IgD-negative memory B cell (primary cell): ENCODE data around the gene GRIN3A. TPM values are rescaled to one million over a fixed set of nuclear protein-coding genes. Genes with fewer than 3 reads are reported as not detected.

ENCODE experiments used
- H3K27ac Mint-ChIP-seq, 3 donors: one replicate each; pipeline ENCODE4 v1.8.0; 2020 to 2022; ENCODE audit warnings: mild to moderate bottlenecking in 3 of 3, mixed read lengths in 3 of 3, moderate library complexity in 1 of 3
- H3K27me3 Mint-ChIP-seq: one replicate; pipeline ENCODE4 v1.8.0; 2021; ENCODE audit warnings: mixed read lengths
- H3K36me3 Mint-ChIP-seq: one replicate; pipeline ENCODE4 v1.8.0; 2020; ENCODE audit warnings: mild to moderate bottlenecking, mixed read lengths
- H3K4me1 Mint-ChIP-seq, 3 donors: one replicate each; pipeline ENCODE4 v1.8.0; 2020 to 2022; ENCODE audit warnings: mixed read lengths in 3 of 3, mild to moderate bottlenecking in 1 of 3
- H3K4me3 Mint-ChIP-seq, 4 donors: one replicate each; pipeline ENCODE4 v1.8.0; 2020 to 2022; ENCODE audit warnings: mild to moderate bottlenecking in 4 of 4, mixed read lengths in 4 of 4, moderate library complexity in 3 of 4
- H3K9me3 Mint-ChIP-seq, 3 donors: one replicate each; pipeline ENCODE4 v1.8.0; 2020 to 2021; ENCODE audit warnings: mixed read lengths in 3 of 3, mild to moderate bottlenecking in 1 of 3
- polyA plus RNA-seq: library from polyadenylated mRNA; unstranded; fragments of 300-500 nt; fragmentation: Illumina TruSeq; gene quantifications from one replicate; pipeline ENCODE4 v1.2.3, GENCODE V29; 2021

The GRIN3A gene
- polyA plus RNA-seq, 1 donor from 2014 or later, result not detected

GRCh38 chr9:101675341-101675740, 63.1 kb downstream of the GRIN3A start:
- H3K4me3 Mint-ChIP-seq, result no peak overlapping the region
- H3K36me3 Mint-ChIP-seq, result no peaks in the 10 kb centered on the region
- H3K9me3 Mint-ChIP-seq, result peaks cover 0 to 2% (median 0%) of the 10 kb centered on the region in 3 donors
- no peak overlapping the region for H3K27ac Mint-ChIP-seq
- no peaks in the 10 kb centered on the region for H3K27me3 Mint-ChIP-seq
- H3K4me1 Mint-ChIP-seq, result peaks cover 0 to 2% (median 0%) of the 10 kb centered on the region in 3 donors

DNA sequence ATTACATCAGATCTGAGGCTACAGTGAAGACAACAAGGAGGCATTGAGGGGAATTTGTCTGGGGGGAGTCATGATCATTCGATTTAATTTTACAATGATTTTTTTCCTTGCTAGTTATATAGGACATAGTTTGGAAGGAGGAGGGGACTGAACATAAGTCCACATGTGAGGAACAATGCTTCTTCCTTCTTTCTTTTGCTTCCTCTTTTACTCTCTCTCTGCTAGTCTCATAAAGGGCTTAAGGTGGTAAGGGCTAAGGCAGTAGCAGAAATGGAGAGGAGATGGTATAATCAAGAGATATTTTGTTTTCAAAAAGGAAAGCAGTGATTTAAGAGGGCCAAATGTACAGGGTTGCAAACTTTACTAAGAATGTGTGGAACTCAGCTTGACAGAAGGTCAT, 64.3 kb downstream of the GRIN3A start:
- Mint-ChIP-seq H3K9me3 (peaks cover 0 to 2% (median 0%) of the 10 kb centered on the region in 3 donors), H3K27me3 (no peaks in the 10 kb centered on the region), H3K4me1 (peaks cover 0 to 2% (median 0%) of the 10 kb centered on the region in 3 donors), H3K4me3 (no peak overlapping the region), H3K27ac (no peak overlapping the region), H3K36me3 (no peaks in the 10 kb centered on the region)

- peaks cover 0 to 2% (median 0%) of the 10 kb centered on the region in 3 donors for H3K9me3 Mint-ChIP-seq
- H3K27me3 Mint-ChIP-seq, result no peaks in the 10 kb centered on the region
- H3K36me3 Mint-ChIP-seq, result no peaks in the 10 kb centered on the region
- peaks cover 0 to 2% (median 0%) of the 10 kb centered on the region in 3 donors for H3K4me1 Mint-ChIP-seq
- no peak overlapping the region for H3K4me3 Mint-ChIP-seq
- H3K27ac Mint-ChIP-seq, result peak overlapping the region in 1 of 3 donors; percentile 14
Observed at GRCh38 chr9:101673642-101674041, 64.8 kb downstream of the GRIN3A start.

GRCh38 chr9:101671567-101671966, 66.9 kb downstream of the GRIN3A start:
- H3K27me3 Mint-ChIP-seq, result no peaks in the 10 kb centered on the region
- peaks cover 0 to 2% (median 0%) of the 10 kb centered on the region in 3 donors for H3K9me3 Mint-ChIP-seq
- H3K4me3 Mint-ChIP-seq, result no peak overlapping the region
- peaks cover 0 to 2% (median 0%) of the 10 kb centered on the region in 3 donors for H3K4me1 Mint-ChIP-seq
- H3K27ac Mint-ChIP-seq, result no peak overlapping the region
- H3K36me3 Mint-ChIP-seq, result no peaks in the 10 kb centered on the region

- H3K4me1 Mint-ChIP-seq, result no peaks in the 10 kb centered on the region
- no peaks in the 10 kb centered on the region for H3K9me3 Mint-ChIP-seq
- H3K27ac Mint-ChIP-seq, result no peak overlapping the region
- no peak overlapping the region for H3K4me3 Mint-ChIP-seq
- peaks cover 2% of the 10 kb centered on the region for H3K27me3 Mint-ChIP-seq
- H3K36me3 Mint-ChIP-seq, result no peaks in the 10 kb centered on the region
Observed at GRCh38 chr9:101668421-101668820, 70.0 kb downstream of the GRIN3A start.

DNA sequence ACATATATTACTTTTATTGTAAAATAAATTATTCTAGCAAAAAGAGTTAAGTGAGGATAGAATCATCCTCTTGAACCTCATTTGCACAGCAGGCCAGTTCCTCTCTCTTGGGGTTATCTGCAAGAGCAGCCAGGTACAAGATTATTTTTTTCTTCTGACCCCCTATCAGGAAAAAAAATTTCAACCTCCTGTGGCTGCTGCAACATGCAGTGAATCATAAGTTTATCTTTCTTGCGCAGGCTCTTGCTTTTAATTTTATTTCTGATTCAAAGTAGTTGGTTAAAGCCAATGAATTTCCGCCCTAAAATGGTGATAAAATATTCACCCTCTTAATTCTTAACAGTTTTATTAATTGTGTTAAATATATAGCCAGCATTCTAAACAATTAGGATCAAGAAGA, 74.0 kb downstream of the GRIN3A start:
- peaks cover 2% of the 10 kb centered on the region for H3K27me3 Mint-ChIP-seq
- H3K4me1 Mint-ChIP-seq, result no peaks in the 10 kb centered on the region
- no peaks in the 10 kb centered on the region for H3K9me3 Mint-ChIP-seq
- H3K36me3 Mint-ChIP-seq, result no peaks in the 10 kb centered on the region
- no peak overlapping the region for H3K4me3 Mint-ChIP-seq
- no peak overlapping the region for H3K27ac Mint-ChIP-seq

DNA sequence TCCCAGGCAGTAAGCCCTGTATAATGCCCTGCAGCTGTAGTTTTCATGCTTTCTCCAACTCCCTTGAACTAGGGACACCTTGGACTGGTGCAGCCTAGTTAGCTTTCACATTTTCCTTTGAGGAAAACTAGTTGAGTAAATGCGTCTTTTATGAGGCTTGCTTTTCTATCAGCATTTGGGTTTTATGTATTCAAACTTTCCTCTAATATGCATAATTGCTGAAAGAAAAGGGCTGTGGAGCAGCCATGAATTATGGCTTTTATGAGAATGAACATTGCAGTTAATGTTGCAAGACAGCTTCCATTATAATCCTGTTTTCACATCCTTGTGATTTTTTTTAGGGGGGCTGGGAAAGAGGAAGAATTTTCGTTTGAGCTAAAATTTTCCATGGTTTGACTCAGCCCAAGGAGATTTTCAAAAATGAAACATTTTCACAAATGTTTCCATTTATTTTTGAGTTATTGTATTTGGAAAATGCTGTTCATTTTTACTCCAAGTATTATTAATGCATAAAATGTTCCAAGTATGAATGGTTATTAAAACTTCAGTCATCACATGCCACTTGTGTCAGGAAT, 85.8 kb downstream of the GRIN3A start:
- Mint-ChIP-seq H3K9me3 (no peaks in the 10 kb centered on the region), H3K4me1 (no peaks in the 10 kb centered on the region), H3K27ac (no peak overlapping the region), H3K36me3 (no peaks in the 10 kb centered on the region), H3K27me3 (peaks cover 2% of the 10 kb centered on the region), H3K4me3 (no peak overlapping the region)

- Mint-ChIP-seq H3K4me1 (no peaks in the 10 kb centered on the region), H3K27me3 (peaks cover 2% of the 10 kb centered on the region), H3K36me3 (no peaks in the 10 kb centered on the region), H3K27ac (no peak overlapping the region), H3K9me3 (peaks cover 0 to 4% (median 3%) of the 10 kb centered on the region in 3 donors), H3K4me3 (no peak overlapping the region)
Observed at GRCh38 chr9:101650142-101650541, 88.3 kb downstream of the GRIN3A start.

DNA sequence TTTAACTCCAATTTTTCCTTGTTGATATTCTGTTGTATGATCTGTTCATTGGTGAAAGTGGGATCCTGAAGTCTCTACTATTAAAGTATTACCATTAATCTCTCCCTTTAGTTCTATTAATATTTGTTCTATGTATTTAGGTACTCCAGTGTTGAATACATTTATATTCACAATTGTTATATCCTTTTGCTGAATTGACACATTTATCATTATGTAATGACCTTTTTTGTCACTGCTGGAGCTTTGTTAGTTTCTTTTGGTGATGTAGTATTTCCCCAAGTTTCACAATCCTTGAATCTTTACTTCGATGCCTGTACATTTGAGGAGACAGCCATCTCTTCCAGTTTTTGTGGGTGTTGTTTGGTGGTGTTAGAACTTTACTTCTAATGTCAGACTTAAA, 90.0 kb downstream of the GRIN3A start:
- no peak overlapping the region for H3K27ac Mint-ChIP-seq
- H3K9me3 Mint-ChIP-seq, result peaks cover 0 to 6% (median 5%) of the 10 kb centered on the region in 3 donors
- H3K27me3 Mint-ChIP-seq, result no peaks in the 10 kb centered on the region
- H3K4me3 Mint-ChIP-seq, result no peak overlapping the region
- H3K36me3 Mint-ChIP-seq, result no peaks in the 10 kb centered on the region
- H3K4me1 Mint-ChIP-seq, result no peaks in the 10 kb centered on the region

GRCh38 chr9:101639785-101640665, 98.4 kb downstream of the GRIN3A start:
- no peak overlapping the region for H3K4me3 Mint-ChIP-seq
- peaks cover 2% of the 10 kb centered on the region for H3K27me3 Mint-ChIP-seq
- H3K9me3 Mint-ChIP-seq, result peaks cover 0 to 9% (median 2%) of the 10 kb centered on the region in 3 donors
- H3K27ac Mint-ChIP-seq, result no peak overlapping the region
- no peaks in the 10 kb centered on the region for H3K36me3 Mint-ChIP-seq
- H3K4me1 Mint-ChIP-seq, result peaks cover 0 to 4% (median 0%) of the 10 kb centered on the region in 3 donors

GRCh38 chr9:101639311-101639710, 99.1 kb downstream of the GRIN3A start:
- H3K4me1 Mint-ChIP-seq, result peaks cover 0 to 4% (median 0%) of the 10 kb centered on the region in 3 donors
- H3K9me3 Mint-ChIP-seq, result peaks cover 0 to 8% (median 2%) of the 10 kb centered on the region in 3 donors
- H3K27ac Mint-ChIP-seq, result no peak overlapping the region
- H3K27me3 Mint-ChIP-seq, result peaks cover 2% of the 10 kb centered on the region
- H3K36me3 Mint-ChIP-seq, result no peaks in the 10 kb centered on the region
- H3K4me3 Mint-ChIP-seq, result no peak overlapping the region

- H3K36me3 Mint-ChIP-seq, result no peaks in the 10 kb centered on the region
- H3K27me3 Mint-ChIP-seq, result peaks cover 2% of the 10 kb centered on the region
- no peaks in the 10 kb centered on the region for H3K9me3 Mint-ChIP-seq
- peaks cover 0 to 4% (median 0%) of the 10 kb centered on the region in 3 donors for H3K4me1 Mint-ChIP-seq
- no peak overlapping the region for H3K27ac Mint-ChIP-seq
- no peak overlapping the region for H3K4me3 Mint-ChIP-seq
Observed at GRCh38 chr9:101636247-101636646, 102.2 kb downstream of the GRIN3A start.

GRCh38 chr9:101635473-101635872, 103.0 kb downstream of the GRIN3A start:
- Mint-ChIP-seq H3K36me3 (no peaks in the 10 kb centered on the region), H3K4me1 (peaks cover 0 to 4% (median 0%) of the 10 kb centered on the region in 3 donors), H3K4me3 (no peak overlapping the region), H3K9me3 (no peaks in the 10 kb centered on the region), H3K27me3 (peaks cover 2% of the 10 kb centered on the region), H3K27ac (no peak overlapping the region)

- Mint-ChIP-seq H3K27ac (no peak overlapping the region), H3K4me3 (no peak overlapping the region), H3K4me1 (peaks cover 0 to 4% (median 0%) of the 10 kb centered on the region in 3 donors), H3K27me3 (peaks cover 2% of the 10 kb centered on the region), H3K9me3 (no peaks in the 10 kb centered on the region), H3K36me3 (no peaks in the 10 kb centered on the region)
Observed at GRCh38 chr9:101634741-101635409, 103.6 kb downstream of the GRIN3A start.

DNA sequence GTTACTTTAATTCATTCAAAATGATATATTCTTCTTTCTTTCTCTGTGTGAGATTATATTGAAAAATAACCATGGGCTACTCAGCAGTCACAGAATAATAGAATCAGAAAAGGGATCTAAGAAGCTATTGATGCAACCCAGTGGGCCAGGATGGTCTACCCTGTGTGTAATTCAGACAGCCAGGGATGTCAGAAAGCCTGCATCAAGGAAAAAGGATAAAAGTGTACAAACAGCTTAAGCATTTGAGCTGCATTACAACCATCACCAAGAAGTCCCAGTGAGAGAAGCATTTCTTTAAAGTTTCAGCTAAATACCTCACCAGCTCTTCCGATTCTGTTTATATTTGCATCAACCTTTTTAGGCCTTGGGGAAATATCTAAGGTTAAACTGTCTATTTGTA, 105.8 kb downstream of the GRIN3A start:
- Mint-ChIP-seq H3K27me3 (no peaks in the 10 kb centered on the region), H3K4me3 (no peak overlapping the region), H3K4me1 (peaks cover 0 to 4% (median 0%) of the 10 kb centered on the region in 3 donors), H3K9me3 (no peaks in the 10 kb centered on the region), H3K27ac (no peak overlapping the region), H3K36me3 (no peaks in the 10 kb centered on the region)
